Transverse colon (tissue), 4 donors: Measurements from ENCODE around the gene CHFR. TPM values are rescaled to one million over a fixed set of nuclear protein-coding genes. Genes with fewer than 3 reads are reported as not detected.
A peak's percentile ranks its signal among the peaks of the same experiment; 100 is the strongest.

Source experiments
- DNase-seq: peaks from one replicate; pipeline ENCODE4 v3.0.0-alpha.2; 2019
- H3K27ac ChIP-seq, 4 donors: fragments of 200-600 bp; sonication (generic); 2 replicates each; pipeline ENCODE4 v1.5.1; 2016 to 2018; ENCODE audit warnings: inconsistent platforms in 4 of 4
- H3K27me3 ChIP-seq: fragments of 200-600 bp; sonication (generic); 2 replicates; pipeline ENCODE4 v1.5.1; 2017; ENCODE audit warnings: inconsistent platforms
- H3K36me3 ChIP-seq, 4 donors: fragments of 200-600 bp; sonication (generic); 2 replicates each; pipeline ENCODE4 v1.5.1; 2017 to 2019; ENCODE audit warnings: inconsistent platforms in 4 of 4
- H3K4me1 ChIP-seq, 4 donors: fragments of 200-600 bp; sonication (generic); 2 replicates each; pipeline ENCODE4 v1.5.1; 2017 to 2020; ENCODE audit warnings: inconsistent platforms in 4 of 4
- H3K4me3 ChIP-seq, 4 donors: fragments of 200-600 bp; sonication (generic); 1 replicate in 1 of 4; 2 replicates in 3 of 4; pipeline versions ENCODE4 v1.5.1 to v1.6.1; 2017 to 2019; ENCODE audit warnings: inconsistent platforms in 4 of 4
- H3K9me3 ChIP-seq, 2 donors: fragments of 200-600 bp; sonication (generic); 2 replicates each; pipeline ENCODE4 v1.5.1; 2017 to 2019; ENCODE audit warnings: inconsistent platforms in 2 of 2
- CTCF ChIP-seq, 5 experiments: fragments of 200-600 bp in 3 of 5; fragments of 450-650 bp in 2 of 5; sonication (generic) in 3 of 5; IDR thresholded peaks; 1 replicate in 2 of 5; 2 replicates in 3 of 5; pipeline ENCODE4 v1.5.1; 2016 to 2017; ENCODE audit warnings: antibody characterized with exemption in 5 of 5, inconsistent platforms in 3 of 5, mild to moderate bottlenecking in 2 of 5, moderate library complexity in 1 of 5
- EP300 ChIP-seq: sonication (generic); formaldehyde crosslinking; IDR thresholded peaks from one replicate; pipeline ENCODE4 v1.6.1; 2017; ENCODE audit warnings: antibody characterized with exemption, low read depth
- POLR2A ChIP-seq: fragments of 450-650 bp; IDR thresholded peaks from one replicate; pipeline ENCODE4 v1.6.1; 2016; ENCODE audit warnings: antibody characterized with exemption, mild to moderate bottlenecking, moderate library complexity
- POLR2AphosphoS5 ChIP-seq, 3 donors: sonication (generic); formaldehyde crosslinking; IDR thresholded peaks; one replicate each; pipeline ENCODE4 v1.6.1; 2016; ENCODE audit warnings: antibody characterized with exemption in 3 of 3
- WGBS, 2 donors: methylation state at CpG; one replicate each; pipeline ENCODE4 v1.1.5; 2018; ENCODE audit warnings: low coverage in 1 of 2; 5-methylcytosine and 5-hydroxymethylcytosine counted together
- in situ Hi-C, 4 donors: fragments of 200-750 bp; cut with MboI; loops; one replicate each; pipeline versions ENCODE4 v1.15.0 to v1.15.1; 2017; ENCODE audit warnings: low sequenced_read_pairs in 3 of 4, low pct_ligation_motif_present in 1 of 4, low pct_unique_long_range_greater_than_20kb in 1 of 4
- intact Hi-C: fragments of 100-400 bp; cut with DNase I; formaldehyde crosslinking; loops from one replicate; pipeline ENCODE4 v1.15.1; 2023; ENCODE audit warnings: low total_unique reads
- total RNA-seq, 4 donors: library from RNA; depleted of rRNA; stranded (reverse); fragments of >200 nt; gene quantifications; one replicate each; pipeline ENCODE4 v1.1.0, GENCODE V29; 2016

CHFR gene
- total RNA-seq, 4 donors from 2014 or later: 47.7 to 132 (median 61.9) TPM

GRCh38 chr12:132841151-132841550 lies 46.3 kb downstream of the CHFR start:
- WGBS, 2 donors: 93 to 100% methylated on average over 5 to 14 of the region's 15 CpGs
- peaks cover 7 to 15% (median 14%) of the 10 kb centered on the region in 4 donors for H3K4me1 ChIP-seq
- H3K36me3 ChIP-seq: peaks cover 0 to 51% (median 25%) of the 10 kb centered on the region in 4 donors
- H3K27ac ChIP-seq: no peak overlapping the region
- no peak for DNase-seq
- H3K4me3 ChIP-seq: no peak overlapping the region
- TF ChIP-seq POLR2AphosphoS5 (IDR thresholded peaks at IDR 0.05): no peak
- no peak for TF ChIP-seq CTCF (IDR thresholded peaks at IDR 0.05)
- no peak for TF ChIP-seq POLR2A
- no peak for TF ChIP-seq EP300
- H3K9me3 ChIP-seq: no peaks in the 10 kb centered on the region
- H3K27me3 ChIP-seq: no peaks in the 10 kb centered on the region
- in situ Hi-C loops (no loop called here), intact Hi-C loops (no loop called here)

GRCh38 chr12:132840536-132840935 lies 46.9 kb downstream of the CHFR start:
- H3K36me3 ChIP-seq: peaks cover 0 to 45% (median 23%) of the 10 kb centered on the region in 4 donors
- 89 to 98% methylated on average over 7 to 20 of the region's 20 CpGs for WGBS, 2 donors
- in situ Hi-C loops (no loop called here), intact Hi-C loops (no loop called here)
- no peak overlapping the region for H3K4me3 ChIP-seq
- H3K4me1 ChIP-seq: peaks cover 7 to 15% (median 14%) of the 10 kb centered on the region in 4 donors
- no peaks in the 10 kb centered on the region for H3K9me3 ChIP-seq
- H3K27ac ChIP-seq: no peak overlapping the region
- H3K27me3 ChIP-seq: no peaks in the 10 kb centered on the region
- TF ChIP-seq CTCF (IDR thresholded peaks at IDR 0.05): no peak
- no peak for TF ChIP-seq POLR2A
- no peak for TF ChIP-seq EP300
- no peak for TF ChIP-seq POLR2AphosphoS5 (IDR thresholded peaks at IDR 0.05)
- no peak for DNase-seq

- Histone ChIP-seq H3K9me3 (no peaks in the 10 kb centered on the region), H3K36me3 (peaks cover 0 to 43% (median 19%) of the 10 kb centered on the region in 4 donors), H3K4me1 (peaks cover 7 to 15% (median 14%) of the 10 kb centered on the region in 4 donors), H3K27me3 (no peaks in the 10 kb centered on the region), H3K27ac (no peak overlapping the region), H3K4me3 (no peak overlapping the region)
- no peak for DNase-seq
- TF ChIP-seq POLR2AphosphoS5 (IDR thresholded peaks at IDR 0.05): no peak
- no peak for TF ChIP-seq CTCF (IDR thresholded peaks at IDR 0.05)
- no peak for TF ChIP-seq POLR2A
- no peak for TF ChIP-seq EP300
- in situ Hi-C loops (no loop called here), intact Hi-C loops (no loop called here)
- WGBS, 2 donors: 81 to 83% methylated on average over 8 to 14 of the region's 14 CpGs
These were observed 47.7 kb downstream of the CHFR start for GRCh38 chr12:132839558-132840235.

GRCh38 chr12:132838410-132839080 lies 48.9 kb downstream of the CHFR start:
- H3K9me3 ChIP-seq: no peaks in the 10 kb centered on the region
- DNase-seq: peak; percentile 35
- whole genome bisulfite sequencing, 2 donors: 71 to 80% methylated on average over 1 to 17 of the region's 17 CpGs
- intact Hi-C loops: no loop called here
- no peak overlapping the region for H3K4me3 ChIP-seq
- H3K27me3 ChIP-seq: no peaks in the 10 kb centered on the region
- TF ChIP-seq CTCF (IDR thresholded peaks at IDR 0.05) (no peak), EP300 (no peak), POLR2A (no peak), POLR2AphosphoS5 (IDR thresholded peaks at IDR 0.05) (no peak)
- peaks cover 0 to 34% (median 16%) of the 10 kb centered on the region in 4 donors for H3K36me3 ChIP-seq
- H3K4me1 ChIP-seq: peaks cover 7 to 15% (median 14%) of the 10 kb centered on the region in 4 donors
- peak overlapping the region; percentile 54 to 79 (median 60) for H3K27ac ChIP-seq
- in situ Hi-C loops: no loop called here
